ENCODE results near the gene DNAAF1. TPM values are rescaled to one million over a fixed set of nuclear protein-coding genes. Genes with fewer than 3 reads are reported as not detected.
"Not testable (repeated sequence)": the region's sequence is repeated elsewhere in the genome, so short reads cannot be mapped to it uniquely, and the experiment has no call there.

DNAAF1 gene
- total and polyA plus RNA-seq, 11 donors, result 0.15 to 0.38 (median 0.25) TPM; not detected in 6

GRCh38 chr16:84212631-84213030 lies 67.5 kb downstream of the DNAAF1 start:
- DNase-seq (no peak), ATAC-seq (no peak)
- intact Hi-C loops (cut with DNase I), result no loop called here
- TF ChIP-seq POLR2A (IDR thresholded peaks at IDR 0.05), result no peak
- TF ChIP-seq CTCF (IDR thresholded peaks at IDR 0.05), result no peak
- Histone ChIP-seq H3K9me3 (no peaks in the 10 kb centered on the region), H3K27ac (no peak overlapping the region), H3K27me3 (no peaks in the 10 kb centered on the region), H3K4me1 (peaks cover 0 to 11% (median 0%) of the 10 kb centered on the region in 12 donors), H3K36me3 (no peaks in the 10 kb centered on the region), H3K4me3 (no peak overlapping the region)
- WGBS, 4 donors, result 89 to 93% (median 91%) methylated on average over 4 of the region's 4 CpGs

DNA sequence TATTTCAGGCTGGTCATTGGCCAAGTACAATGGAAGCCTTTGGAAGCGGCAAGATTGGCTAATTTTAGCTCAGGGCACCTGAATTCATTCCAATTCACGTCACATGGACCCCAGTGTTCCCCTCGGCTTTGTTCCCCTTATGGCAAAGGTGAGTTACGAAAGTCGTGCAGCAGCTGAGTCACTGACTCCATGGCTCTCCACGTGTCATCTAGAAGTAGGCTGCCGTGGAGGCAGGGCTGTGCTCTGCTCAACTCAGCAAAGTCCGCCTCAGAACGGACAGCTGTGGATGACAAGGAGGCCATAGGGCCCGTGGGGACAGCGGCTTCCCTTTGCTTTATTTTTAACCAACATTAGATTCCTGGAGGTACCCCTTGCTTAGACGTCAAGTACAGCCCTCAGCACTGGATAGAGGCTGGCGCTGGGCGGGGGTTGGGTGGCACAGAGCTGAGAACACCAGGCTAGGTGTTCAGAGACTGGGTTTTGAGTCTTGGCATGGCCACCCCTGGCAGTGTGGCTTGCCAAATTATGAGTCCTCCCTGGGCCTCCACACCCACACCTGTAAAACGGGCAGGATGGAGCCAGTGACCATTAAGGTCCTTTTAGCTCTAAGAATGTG lies 69.5 kb downstream of the DNAAF1 start:
- no peak overlapping the region for H3K4me3 ChIP-seq
- H3K36me3 ChIP-seq, result no peaks in the 10 kb centered on the region
- H3K27ac ChIP-seq, result no peak overlapping the region
- DNase-seq, result peak in 1 of 5 donors; percentile 69
- H3K4me1 ChIP-seq, result peaks cover 0 to 11% (median 0%) of the 10 kb centered on the region in 12 donors
- WGBS, 4 donors, result 64 to 70% (median 66%) methylated on average over 15 of the region's 15 CpGs
- intact Hi-C loops (cut with DNase I), result no loop called here
- peak; percentile 27 to 92 (median 65) for ATAC-seq
- H3K9me3 ChIP-seq, result no peaks in the 10 kb centered on the region
- no peaks in the 10 kb centered on the region for H3K27me3 ChIP-seq
- TF ChIP-seq CTCF (IDR thresholded peaks at IDR 0.05) (no peak), POLR2A (IDR thresholded peaks at IDR 0.05) (no peak)

DNA sequence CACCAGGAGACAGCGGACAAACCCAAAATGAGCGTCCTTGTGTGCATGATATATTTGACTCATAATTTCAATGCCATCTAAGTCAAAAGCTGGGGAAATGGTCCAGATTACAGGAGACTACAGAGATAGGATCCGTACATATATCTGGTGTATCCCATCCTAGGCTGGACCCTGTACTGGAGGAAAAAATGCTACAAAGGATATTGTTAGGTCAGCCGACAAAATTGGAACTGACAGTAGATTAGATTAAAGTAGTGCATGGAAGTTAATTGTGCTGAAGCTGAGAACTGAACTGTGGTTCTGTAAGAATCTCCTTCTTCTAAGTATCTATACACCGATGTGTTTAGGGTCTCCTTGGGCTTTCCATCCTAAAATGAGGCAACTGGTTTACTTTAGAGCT lies 70.4 kb downstream of the DNAAF1 start:
- ATAC-seq, result no peak
- TF ChIP-seq CTCF (IDR thresholded peaks at IDR 0.05) (no peak), POLR2A (IDR thresholded peaks at IDR 0.05) (no peak)
- intact Hi-C loops (cut with DNase I), result no loop called here
- H3K36me3 ChIP-seq, result no peaks in the 10 kb centered on the region
- H3K4me3 ChIP-seq, result no peak overlapping the region
- no peaks in the 10 kb centered on the region for H3K27me3 ChIP-seq
- no peaks in the 10 kb centered on the region for H3K9me3 ChIP-seq
- DNase-seq, result no peak
- 66 to 77% (median 73%) methylated on average over 5 of the region's 5 CpGs for WGBS, 4 donors
- H3K27ac ChIP-seq, result no peak overlapping the region
- H3K4me1 ChIP-seq, result peaks cover 0 to 11% (median 0%) of the 10 kb centered on the region in 12 donors

DNA sequence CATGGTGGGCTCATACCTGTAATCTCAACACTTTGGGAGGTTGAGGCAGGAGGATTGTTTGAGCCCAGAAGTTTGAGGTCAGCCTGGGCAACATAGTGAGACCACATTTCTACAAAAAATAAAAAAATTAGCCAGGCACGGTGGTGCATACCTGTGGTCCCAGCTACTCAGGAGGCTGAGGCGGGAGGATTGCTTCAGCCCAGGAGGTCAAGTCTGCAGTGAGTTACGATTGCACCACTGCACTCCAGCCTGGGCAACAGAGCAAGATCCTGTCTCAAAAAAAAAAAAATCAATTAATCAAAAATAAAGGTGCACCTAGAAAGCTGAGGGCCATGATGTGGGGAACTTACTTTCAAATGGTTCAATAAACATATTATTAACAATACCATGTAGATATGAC lies 71.0 kb downstream of the DNAAF1 start:
- H3K27ac ChIP-seq; ATAC-seq; intact Hi-C loops (cut with DNase I); H3K4me3 ChIP-seq; H3K27me3 ChIP-seq; H3K36me3 ChIP-seq; DNase-seq; H3K9me3 ChIP-seq: not testable (repeated sequence)
- WGBS, 4 donors, result 90 to 96% (median 94%) methylated on average over 3 of the region's 3 CpGs
- H3K4me1 ChIP-seq, result peaks cover 0 to 11% (median 0%) of the 10 kb centered on the region in 12 donors

All from heart left ventricle (tissue), 16 donors.